GM21423 (cell line): ENCODE data around the gene EXD1.
"Not testable (repeated sequence)": the region's sequence is repeated elsewhere in the genome, so short reads cannot be mapped to it uniquely, and the experiment has no call there.

Experiments used
- ATAC-seq: cut with Tn5 transposase; IDR thresholded peaks from one replicate; pipeline ENCODE4 v1.9.1; 2021; ENCODE audit warnings: mild to moderate bottlenecking, moderate library complexity; ENCODE audit not compliant: unreplicated experiment

The EXD1 gene

GRCh38 chr15:41151451-41152005, 79.0 kb downstream of the EXD1 start:
- no peak for ATAC-seq

GRCh38 chr15:41150279-41150678, 80.3 kb downstream of the EXD1 start:
- no peak for ATAC-seq

GRCh38 chr15:41148065-41148464, 82.5 kb downstream of the EXD1 start:
- ATAC-seq, result no peak

GRCh38 chr15:41139619-41140018, 90.9 kb downstream of the EXD1 start:
- ATAC-seq, result no peak

- ATAC-seq, result not testable (repeated sequence)
These were observed 91.4 kb downstream of the EXD1 start for GRCh38 chr15:41139112-41139511.

- not testable (repeated sequence) for ATAC-seq
These were observed 95.0 kb downstream of the EXD1 start for GRCh38 chr15:41135580-41135979.

- ATAC-seq, result no peak
These were observed 97.1 kb downstream of the EXD1 start for GRCh38 chr15:41133454-41133853.
